GM11168 (cell line): ENCODE results near the gene RABGAP1L.

Experiments used
- in situ Hi-C: fragments of 300-500 bp; cut with MboI; formaldehyde crosslinking; loops from one replicate; pipeline ENCODE4 v1.12.0; 2022; ENCODE audit warnings: low sequenced_read_pairs; ENCODE audit not compliant: unreplicated experiment

Gene RABGAP1L

DNA sequence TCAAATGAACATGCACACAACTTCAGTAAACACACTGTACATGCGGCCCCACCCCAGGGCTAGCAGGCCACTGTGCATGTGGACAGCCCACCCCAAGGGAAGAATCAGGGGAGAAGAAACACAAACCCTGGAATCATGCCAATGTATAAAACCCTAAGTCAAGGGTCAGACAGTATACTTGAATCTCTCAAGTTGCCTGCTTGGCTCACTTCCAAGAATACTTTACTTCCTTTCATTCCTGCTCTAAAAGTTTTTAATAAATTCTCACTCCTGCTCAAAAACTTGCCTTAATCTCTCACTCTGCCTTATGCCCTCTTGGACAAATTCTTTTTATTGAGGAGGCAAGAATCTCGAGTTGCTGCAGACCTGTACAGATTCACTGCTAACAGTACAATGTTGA is 609.2 kb downstream of the RABGAP1L start:
- in situ Hi-C loops: loop anchor here (25.0 kb wide), 1 partner anchor 369 kb away; no protein-coding TSS in a partner anchor

DNA sequence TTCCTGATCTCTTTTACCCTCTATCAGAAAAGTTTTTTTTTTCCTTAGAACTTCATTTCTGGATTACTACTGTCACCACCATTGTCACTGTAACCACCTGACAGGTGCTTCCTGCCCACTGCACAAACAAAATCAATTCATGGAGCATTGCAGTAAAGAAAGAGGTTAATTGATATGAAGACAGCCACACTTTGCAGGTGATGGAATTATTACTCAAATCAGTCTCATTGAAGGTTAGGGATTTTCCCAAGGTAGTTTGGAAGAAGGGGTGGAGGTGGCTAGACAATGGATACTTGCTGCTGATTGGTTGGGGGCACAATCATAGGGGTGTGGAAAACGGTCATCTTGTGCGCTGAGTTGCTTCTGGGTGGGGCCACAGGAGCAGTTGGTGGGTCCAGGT is 609.6 kb downstream of the RABGAP1L start:
- in situ Hi-C loops: loop anchor here (25.0 kb wide), 1 partner anchor 368 kb away; no protein-coding TSS in a partner anchor

DNA sequence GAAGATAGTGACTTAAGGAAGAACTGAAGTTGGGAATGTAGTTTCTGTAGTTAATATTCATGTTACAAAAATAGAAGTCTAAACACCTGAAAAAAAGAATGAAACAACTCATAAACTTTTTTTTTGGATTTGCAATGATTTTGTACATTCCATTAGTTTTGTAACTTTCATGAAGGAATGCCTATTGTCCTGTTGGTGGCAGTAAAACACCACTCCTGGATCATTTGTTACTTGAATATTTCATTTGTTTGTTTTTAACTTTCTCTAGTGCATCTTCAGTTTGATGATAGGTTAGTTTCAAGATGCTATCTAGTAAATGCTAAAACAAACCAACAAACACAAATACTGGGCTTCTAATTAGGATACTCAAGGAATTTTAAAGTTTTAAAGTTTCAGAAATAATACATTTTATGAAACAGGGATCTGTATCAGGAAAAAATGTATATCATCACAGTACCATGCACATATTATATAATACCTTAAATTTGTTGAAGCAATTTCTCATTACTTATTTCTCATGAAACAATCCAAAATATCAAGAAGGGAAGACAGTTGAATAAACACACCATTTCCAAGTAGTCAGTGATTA is 610.7 kb downstream of the RABGAP1L start:
- in situ Hi-C loops: loop anchor here (25.0 kb wide), 1 partner anchor 367 kb away; no protein-coding TSS in a partner anchor

DNA sequence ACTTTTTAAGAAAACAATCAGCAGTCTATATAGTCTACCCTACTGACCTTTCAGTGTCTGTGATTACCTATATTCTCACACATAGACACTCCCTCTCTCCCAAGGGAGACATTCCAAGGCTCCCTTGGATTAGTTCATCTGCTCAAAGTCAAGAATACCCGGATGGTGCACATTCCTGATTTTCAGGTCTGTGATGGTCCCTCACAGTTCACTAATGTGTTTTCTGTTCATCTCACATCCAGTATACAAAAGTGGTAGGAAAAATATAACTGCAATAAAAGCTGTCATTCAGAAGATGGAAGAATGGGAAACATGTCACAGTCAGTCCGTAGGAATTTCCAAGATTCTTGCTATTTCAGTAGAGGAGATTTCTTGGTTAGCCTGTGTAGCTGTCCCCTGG is 616.3 kb downstream of the RABGAP1L start:
- in situ Hi-C loops: no loop called here

DNA sequence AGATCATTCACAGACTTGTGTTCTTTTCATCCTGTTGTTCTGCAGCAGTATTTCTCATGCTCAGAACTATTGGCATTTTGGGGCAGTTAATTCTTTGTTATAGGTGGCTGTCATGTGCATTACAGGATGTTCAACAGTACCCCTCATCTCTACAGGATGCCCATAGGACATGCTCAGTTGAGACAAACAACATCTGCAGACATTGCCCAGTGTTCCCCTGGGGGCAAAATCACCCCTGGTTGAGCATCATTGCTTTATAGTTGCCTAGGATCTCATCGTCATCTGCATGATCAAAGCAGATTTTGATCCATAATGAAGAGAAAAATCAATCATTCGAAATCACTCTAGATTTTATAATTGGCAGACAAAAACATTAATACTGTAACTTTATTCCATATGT is 617.9 kb downstream of the RABGAP1L start:
- in situ Hi-C loops: no loop called here

DNA sequence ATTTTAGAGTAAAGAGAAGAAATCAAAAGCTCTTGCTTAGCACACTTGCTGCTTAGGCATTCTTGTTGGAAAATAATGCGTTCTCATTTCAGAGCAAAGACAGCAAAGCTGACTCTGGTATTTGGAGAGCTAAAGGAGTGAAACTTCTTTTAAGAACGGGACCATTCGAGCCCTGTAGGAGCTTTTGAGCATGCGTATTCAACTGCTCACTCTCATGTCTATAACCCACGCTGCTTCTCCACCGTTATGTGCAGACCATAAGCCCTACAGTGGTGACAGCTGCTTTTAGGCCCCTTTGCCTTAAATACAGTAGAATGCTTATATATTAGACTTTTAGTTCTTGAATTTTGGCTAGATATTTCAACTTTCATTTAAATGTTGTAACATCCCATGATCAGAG is 626.2 kb downstream of the RABGAP1L start:
- in situ Hi-C loops: no loop called here

DNA sequence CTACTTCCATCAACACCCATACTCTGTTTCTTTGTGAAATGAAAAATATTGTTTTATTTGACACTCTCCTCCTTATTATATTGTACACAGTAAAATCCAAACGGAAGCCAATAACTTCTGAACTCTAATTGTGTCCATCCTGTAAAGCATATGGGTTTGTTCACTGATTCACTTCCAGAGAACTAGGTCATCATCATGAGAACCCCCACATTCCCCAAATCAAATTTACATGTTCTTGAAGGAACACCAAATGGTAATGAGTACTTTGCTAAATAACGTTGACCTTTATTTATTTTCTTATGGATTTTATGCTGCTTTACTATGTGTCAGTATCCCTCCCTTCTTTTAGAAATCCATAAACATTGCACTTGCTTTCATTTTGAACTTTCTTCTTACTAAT is 627.0 kb downstream of the RABGAP1L start:
- in situ Hi-C loops: no loop called here

DNA sequence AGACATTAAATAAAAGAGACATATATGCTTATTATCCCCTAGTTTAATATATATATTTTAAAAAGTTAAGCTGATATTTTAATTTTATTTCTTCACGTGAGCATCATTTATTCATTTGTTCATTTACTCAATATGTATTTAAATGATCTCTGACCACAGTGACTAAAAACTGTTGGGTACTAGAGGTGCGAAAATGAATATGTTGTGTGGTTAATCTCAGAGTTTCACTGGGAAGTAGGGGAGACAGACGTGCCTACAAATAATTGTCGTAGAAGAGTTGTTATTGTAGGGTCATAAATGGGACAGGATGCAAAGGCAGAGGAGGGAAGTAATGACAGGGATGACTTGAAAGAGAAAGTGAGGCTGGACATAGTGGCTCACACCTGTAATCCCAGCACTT is 627.4 kb downstream of the RABGAP1L start:
- in situ Hi-C loops: no loop called here

DNA sequence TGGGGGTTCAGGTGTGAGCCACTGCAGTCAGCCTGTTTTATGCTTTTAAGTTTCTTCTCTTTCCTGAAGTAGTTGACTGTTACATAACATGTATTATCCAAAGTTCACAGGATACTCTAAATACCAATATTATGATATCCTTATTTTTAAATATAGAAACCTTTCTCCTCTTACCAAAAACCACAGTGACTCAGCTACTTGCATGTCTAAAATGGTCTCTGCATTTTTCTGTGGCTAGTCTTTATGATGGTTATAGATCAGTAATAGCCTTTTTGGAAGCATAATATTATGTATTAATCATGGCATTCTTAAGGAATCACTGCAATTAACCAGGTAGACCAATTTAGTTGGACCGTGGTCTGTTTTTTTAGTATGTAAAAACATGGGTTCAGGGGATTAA is 629.7 kb downstream of the RABGAP1L start:
- in situ Hi-C loops: no loop called here

DNA sequence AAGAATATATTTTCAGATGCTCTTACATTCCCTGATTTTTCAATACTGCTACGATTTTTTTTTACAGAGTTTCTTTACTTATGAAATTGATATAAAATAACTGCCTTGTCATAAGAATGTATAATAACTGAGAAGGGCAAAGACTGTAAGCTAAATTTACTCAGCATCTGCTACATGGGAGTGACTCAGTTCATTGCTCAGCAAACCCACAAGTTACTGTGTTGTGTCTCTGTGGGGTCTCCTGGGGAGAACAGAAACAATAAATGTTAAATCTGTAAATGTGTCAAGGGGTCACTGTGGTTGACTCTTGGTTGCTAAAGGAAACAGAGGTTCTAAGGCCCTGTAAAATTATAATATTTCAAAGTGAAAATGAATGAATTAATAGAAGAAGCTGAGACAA is 630.1 kb downstream of the RABGAP1L start:
- in situ Hi-C loops: no loop called here

DNA sequence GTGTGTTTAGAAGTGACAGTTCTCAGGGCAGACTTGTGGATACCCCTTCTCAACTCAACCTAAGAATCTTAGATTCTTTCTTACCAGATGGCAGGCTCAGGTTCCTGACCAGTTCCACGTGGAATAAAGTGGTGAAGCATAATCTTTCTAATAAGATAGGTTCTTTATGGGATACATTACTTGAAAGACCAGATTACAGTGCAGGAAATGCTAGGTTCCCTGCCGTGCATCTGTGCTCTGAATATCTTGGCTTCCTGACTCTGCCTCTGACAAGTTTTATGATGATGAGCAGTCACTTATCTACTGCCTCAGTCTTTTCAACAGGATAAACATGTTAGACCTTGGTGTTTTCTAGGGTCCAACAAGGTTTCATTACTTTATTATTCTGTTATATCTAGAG is 632.5 kb downstream of the RABGAP1L start:
- in situ Hi-C loops: no loop called here

DNA sequence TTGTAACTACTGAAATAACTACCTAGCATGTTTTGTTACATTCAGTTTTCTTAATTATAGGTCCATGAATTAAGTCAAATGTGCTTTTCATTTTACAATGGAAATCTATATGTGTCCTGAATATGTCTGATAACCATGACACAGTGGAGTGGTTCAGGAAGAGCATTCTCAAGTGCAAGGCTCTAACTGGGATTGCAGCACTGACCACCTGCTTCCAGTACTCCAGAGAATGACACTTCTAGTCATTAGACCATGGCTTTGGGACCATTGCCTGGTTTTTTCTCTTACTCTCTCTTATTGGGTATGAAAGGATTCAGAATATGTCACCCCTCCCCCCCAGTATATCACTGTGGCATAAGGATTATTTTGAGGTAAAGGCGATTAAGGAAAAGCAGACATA is 635.5 kb downstream of the RABGAP1L start:
- in situ Hi-C loops: no loop called here

DNA sequence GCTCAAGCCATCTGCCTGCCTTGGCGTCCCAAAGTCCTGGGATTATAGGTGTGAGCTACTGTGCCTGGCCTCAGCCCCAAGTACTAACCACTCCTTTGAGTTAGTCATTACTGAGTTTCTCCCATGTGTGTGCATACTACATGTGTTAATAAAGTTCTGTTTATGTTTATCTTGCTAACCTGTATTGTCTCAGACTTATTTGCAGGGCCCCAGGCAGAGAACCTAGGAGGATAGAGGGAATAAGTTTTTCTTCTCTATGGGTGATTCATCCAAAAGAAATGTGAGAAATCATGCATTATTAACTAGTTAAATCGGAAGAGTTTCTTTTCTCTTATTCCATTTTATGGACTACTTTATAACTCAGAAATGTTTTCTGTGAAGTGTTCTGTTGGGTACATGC is 636.5 kb downstream of the RABGAP1L start:
- in situ Hi-C loops: no loop called here

DNA sequence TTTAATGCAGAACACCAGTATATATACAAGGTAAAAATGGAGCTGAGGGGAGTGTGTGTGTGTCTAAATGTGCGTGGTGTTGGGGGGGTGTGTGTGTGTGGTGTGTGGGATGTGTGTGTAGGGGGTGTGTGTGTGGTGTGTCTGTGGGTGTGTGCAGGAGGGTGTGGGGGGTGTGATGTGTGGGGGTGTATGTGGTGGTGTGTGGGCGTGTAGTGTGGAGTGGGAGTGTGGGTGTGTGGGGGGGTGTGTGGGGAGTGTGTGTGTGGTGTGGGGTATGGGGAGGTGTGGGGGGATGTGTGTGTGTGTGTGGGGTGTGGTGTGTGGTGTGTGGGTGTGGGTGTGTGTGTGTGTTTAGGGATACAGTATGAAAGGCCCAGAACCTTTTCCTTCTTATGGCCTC is 638.1 kb downstream of the RABGAP1L start:
- in situ Hi-C loops: no loop called here

DNA sequence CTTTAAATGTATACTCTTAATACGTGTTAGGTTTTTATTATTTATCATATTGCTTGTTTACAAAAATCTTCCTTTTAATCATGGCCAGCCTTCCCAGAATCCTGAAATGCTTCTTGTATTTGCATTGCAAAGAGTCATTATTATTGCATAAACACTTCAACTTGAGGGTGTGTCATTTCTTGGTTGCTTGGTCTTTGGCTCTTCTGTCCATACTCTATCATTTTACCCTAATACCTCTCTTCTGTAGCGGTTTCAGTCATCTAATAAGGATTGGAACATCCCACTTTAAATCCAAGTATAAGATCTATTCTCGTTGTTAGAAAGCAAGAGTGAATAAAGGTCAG is 639.8 kb downstream of the RABGAP1L start:
- in situ Hi-C loops: no loop called here

DNA sequence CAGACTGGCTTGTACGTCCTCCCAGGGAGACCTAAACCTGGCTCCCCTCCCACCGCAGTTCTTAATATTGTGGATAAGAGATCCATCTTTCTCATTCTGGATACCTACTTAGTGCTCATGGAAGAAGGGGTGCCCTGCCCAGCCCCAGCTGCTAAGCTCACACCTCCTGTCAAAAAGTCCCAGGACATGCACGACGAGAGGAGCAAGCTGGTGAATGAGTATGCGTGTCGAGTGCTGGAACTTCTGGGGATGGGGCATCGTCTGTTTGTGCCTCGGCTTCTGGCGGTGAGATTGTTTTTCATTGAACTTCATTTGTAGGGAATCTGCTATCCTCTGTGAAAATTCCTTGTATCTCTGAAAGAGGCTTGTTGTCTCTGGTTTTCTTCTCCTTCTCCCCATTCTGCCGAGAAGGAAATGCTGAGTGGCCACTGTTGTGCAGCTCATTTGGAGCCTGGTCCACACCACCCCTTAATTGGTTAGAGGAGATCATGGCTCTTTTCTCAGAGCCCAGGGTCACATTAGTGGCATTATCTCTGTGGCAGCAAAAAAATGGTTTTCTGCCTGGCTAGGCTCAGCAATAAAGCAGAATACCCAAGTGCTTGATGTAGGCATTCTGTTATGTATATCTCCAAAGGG is 641.0 kb downstream of the RABGAP1L start:
- in situ Hi-C loops: loop anchor here (25.0 kb wide), 1 partner anchor 187 kb away; the partner anchor contains the start of gene CACYBP

DNA sequence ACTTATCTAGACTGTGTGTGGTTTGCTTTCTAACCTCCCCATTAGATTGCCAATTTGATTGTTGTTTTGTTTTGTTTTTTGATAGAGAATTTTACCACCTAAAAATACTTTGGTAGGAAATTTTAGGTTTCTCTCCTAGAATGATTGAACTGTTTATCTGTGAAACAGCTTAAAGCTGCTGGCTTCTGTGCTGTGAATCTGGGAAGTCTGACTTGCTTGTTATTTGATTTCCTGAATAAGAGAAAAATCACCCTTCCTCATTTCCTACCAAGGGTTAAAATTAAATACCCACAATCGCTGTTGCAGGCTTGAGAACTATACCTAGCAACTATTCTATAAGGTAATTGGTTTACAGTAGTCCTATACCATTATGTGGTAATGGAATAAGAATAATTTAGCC is 641.6 kb downstream of the RABGAP1L start:
- in situ Hi-C loops: loop anchor here (25.0 kb wide), 1 partner anchor 186 kb away; the partner anchor contains the start of gene CACYBP

DNA sequence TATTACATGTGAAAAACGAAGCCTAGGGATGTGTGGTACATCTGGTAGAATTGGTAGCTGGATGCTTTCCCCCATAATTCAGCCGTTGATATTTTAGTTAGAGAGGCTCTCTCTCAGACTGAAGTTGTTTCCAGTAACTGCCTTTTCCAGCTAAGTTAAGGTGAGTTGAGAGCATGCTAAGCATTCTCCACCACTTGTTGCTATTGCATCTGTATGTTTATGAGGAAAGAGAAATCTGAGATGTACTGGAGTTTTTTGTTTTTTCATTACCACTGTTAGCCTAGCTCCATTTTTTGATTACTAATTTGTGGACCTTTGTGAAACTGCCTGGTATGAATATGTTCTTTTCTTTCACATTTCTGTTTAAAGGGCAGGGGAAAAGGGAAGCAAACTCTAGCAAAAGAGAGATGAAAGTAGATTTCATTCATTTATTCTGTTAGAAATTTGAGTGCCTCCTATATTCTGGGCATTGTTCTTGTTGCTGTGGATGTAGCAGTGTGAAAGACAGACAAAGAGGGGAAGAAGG is 650.5 kb downstream of the RABGAP1L start:
- in situ Hi-C loops: loop anchor here (25.0 kb wide), 1 partner anchor 177 kb away; the partner anchor contains the start of gene CACYBP

DNA sequence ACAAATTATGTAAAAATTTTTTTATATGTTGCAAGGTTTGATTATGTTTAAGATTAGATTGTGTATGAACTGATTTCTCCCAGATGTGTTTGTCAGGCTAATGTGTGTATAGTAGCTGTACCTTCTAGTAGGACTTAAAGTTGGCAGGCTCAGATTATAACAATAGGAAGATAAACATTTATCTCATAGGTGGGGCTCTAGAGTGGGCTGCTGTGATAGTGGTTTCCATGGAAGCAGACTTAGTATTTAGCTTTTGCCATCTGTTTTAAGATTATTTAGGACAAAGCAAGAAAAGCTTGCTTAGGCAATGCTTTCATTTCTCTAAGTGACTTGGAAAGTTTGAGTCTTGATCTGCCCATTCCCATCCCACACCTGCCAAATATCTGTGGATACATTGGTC is 652.7 kb downstream of the RABGAP1L start:
- in situ Hi-C loops: loop anchor here (25.0 kb wide), 1 partner anchor 175 kb away; the partner anchor contains the start of gene CACYBP

DNA sequence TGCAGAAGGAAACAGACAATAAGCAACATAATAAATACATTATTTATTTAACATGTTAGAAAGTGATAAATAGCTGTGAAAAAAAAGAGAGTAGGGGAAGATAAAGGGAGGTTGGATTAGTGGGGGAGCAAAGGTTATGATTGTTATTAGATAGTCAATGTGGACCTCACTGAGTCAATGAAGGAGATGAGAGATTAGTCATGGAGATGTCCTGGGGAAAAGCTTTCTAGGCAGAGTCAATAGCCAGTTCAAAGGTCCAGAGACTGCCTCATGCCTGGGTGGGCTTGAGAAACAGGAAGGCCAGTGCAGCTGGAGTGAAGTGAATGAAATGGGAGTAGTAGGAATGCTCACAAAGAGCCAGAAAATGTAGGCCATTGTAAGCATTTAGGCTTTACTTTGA is 653.3 kb downstream of the RABGAP1L start:
- in situ Hi-C loops: loop anchor here (25.0 kb wide), 1 partner anchor 175 kb away; the partner anchor contains the start of gene CACYBP

DNA sequence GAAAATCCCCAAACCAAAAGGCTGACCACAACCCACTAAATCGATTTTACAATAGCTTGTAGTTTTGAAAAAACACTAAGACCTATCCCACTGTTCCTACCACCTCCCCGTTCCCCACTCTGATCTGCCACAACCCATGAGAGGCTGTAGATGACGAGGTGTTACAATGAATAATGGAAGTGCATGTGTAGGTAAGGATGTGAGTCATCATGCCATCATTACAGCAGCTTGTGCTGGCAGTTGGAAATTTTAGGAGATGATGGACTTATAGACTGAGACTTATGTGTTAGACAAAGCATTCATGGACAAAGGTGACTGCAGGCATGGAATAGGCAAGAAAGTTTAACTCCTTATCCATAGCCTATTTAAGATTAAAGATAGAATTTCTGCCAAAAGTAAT is 655.7 kb downstream of the RABGAP1L start:
- in situ Hi-C loops: loop anchor here (25.0 kb wide), 1 partner anchor 172 kb away; the partner anchor contains the start of gene CACYBP
